Measurements from ENCODE around the gene CNKSR3.

Gene CNKSR3

DNA sequence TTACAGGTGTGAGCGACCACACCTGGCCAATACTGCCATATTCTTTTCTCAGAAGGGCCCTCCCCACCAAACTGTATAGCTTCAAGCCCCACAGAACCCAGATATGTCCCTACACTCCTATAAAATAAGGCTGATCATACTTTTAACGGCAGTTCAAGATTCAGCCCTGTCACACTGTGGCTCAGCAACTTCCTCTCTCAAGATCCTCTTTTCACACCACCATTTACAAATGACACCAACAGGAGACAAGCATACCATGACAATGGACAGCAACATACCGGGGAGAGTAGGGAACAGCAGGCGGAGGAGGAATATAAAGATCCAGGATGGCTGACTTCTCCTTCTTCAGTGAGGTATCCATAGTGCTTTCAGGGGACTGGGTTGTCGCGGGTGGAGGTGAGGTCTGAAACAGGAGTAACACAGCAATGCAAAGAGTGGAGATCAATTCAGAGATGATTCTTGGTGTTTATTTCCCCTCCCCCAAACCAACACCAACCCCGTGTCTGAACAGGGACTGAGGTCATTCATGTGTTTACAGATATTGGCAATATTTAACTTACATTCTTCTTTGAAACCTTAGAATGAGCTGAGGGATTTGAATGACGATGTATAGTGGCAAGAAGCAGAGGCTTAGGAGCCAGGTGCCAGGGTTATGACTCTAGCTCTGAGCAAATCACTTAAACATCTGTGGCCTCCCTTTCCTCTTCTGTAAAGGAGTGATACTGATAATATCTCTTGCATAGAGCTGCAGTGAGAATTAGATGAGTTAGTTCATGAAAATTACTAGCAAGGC, 96.3 kb downstream of the CNKSR3 start:
- intact Hi-C loops (cut with DNase I; ENCODE audit: low total_unique reads), result loop anchor here (5.0 to 10.0 kb wide), 2 partner anchors 91 to 252 kb away; no protein-coding TSS in a partner anchor
- TF ChIP-seq, protein P1, sequence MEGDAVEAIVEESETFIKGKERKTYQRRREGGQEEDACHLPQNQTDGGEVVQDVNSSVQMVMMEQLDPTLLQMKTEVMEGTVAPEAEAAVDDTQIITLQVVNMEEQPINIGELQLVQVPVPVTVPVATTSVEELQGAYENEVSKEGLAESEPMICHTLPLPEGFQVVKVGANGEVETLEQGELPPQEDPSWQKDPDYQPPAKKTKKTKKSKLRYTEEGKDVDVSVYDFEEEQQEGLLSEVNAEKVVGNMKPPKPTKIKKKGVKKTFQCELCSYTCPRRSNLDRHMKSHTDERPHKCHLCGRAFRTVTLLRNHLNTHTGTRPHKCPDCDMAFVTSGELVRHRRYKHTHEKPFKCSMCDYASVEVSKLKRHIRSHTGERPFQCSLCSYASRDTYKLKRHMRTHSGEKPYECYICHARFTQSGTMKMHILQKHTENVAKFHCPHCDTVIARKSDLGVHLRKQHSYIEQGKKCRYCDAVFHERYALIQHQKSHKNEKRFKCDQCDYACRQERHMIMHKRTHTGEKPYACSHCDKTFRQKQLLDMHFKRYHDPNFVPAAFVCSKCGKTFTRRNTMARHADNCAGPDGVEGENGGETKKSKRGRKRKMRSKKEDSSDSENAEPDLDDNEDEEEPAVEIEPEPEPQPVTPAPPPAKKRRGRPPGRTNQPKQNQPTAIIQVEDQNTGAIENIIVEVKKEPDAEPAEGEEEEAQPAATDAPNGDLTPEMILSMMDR (IDR thresholded peaks at IDR 0.05), result no peak
- Histone ChIP-seq H3K4me3 (no peak overlapping the region), H3K27me3 (no peaks in the 10 kb centered on the region), H3K9me3 (no peaks in the 10 kb centered on the region), H3K4me1 (peaks cover 0 to 34% (median 22%) of the 10 kb centered on the region in 4 donors), H3K27ac (no peak overlapping the region), H3K36me3 (peaks cover 5 to 21% (median 16%) of the 10 kb centered on the region in 3 donors)
- DNase-seq, result no peak

DNA sequence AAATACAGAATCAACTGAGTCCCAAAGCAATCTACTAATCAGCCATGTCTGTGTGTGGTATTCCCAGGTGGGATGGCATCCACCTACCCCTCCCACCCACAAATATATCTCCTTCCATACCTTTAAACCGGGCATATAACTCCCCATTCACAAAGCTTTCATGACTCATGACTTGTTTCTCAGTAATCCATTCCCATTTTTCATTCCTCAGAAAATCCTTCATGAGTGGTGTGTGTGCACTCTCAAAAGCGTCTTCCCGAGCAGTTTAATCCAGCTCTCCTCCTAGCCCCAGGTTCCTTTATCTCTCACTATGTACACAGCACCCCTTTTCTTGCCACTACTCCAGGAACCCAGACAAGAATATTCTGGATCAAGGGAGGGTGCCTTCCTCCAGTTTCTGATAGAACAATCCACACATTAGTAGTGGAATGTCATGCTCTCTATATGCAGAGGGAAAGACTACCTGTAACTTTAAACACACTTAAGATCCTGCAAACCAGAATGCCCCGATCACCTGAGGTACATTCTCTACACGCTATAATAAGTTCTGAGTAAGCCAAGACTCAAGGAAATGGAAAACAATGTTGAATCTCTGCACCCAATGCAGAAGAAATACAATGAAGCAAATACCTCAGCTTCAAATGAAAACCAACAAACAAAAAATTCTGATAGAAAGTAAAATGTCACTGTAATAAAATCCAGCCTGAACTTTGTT, 98.2 kb downstream of the CNKSR3 start:
- intact Hi-C loops (cut with DNase I; ENCODE audit: low total_unique reads), result loop anchor here (5.0 to 10.0 kb wide), 2 partner anchors 93 to 250 kb away; no protein-coding TSS in a partner anchor
- Histone ChIP-seq H3K27ac (peak overlapping the region in 1 of 2 donors; percentile 69), H3K9me3 (no peaks in the 10 kb centered on the region), H3K4me3 (no peak overlapping the region), H3K4me1 (peaks cover 0 to 49% (median 31%) of the 10 kb centered on the region in 4 donors), H3K27me3 (no peaks in the 10 kb centered on the region), H3K36me3 (peaks cover 5 to 16% (median 11%) of the 10 kb centered on the region in 3 donors)
- TF ChIP-seq, protein P1 (IDR thresholded peaks at IDR 0.05), result no peak
- DNase-seq, result no peak

DNA sequence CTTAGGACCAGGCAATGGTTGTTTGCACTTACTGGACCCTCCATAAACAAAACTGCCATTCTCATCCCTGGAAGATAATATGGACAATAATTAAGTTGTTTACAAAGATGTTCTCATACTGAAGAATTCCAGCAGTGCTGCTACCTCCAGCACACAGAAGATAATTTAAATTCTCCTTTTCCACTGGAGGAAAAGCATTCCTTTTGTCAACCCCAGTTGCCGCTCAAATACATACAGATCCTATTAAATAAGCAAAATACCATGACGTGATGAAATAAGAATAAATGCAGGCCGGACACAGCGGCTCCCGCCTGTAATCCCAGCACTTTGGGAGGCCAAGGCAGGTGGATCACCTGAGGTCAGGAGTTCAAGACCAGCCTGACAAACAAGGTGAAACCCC, 99.4 kb downstream of the CNKSR3 start:
- intact Hi-C loops (cut with DNase I; ENCODE audit: low total_unique reads), result loop anchor here (5.0 to 10.0 kb wide), 2 partner anchors 94 to 249 kb away; no protein-coding TSS in a partner anchor
- Histone ChIP-seq H3K36me3 (peaks cover 5 to 24% (median 11%) of the 10 kb centered on the region in 3 donors), H3K4me1 (peaks cover 0 to 49% (median 31%) of the 10 kb centered on the region in 4 donors), H3K9me3 (no peaks in the 10 kb centered on the region), H3K27ac (peak overlapping the region; percentile 69 to 74), H3K4me3 (no peak overlapping the region), H3K27me3 (no peaks in the 10 kb centered on the region)
- no peak for DNase-seq
- TF ChIP-seq, protein P1 (IDR thresholded peaks at IDR 0.05), result no peak

DNA sequence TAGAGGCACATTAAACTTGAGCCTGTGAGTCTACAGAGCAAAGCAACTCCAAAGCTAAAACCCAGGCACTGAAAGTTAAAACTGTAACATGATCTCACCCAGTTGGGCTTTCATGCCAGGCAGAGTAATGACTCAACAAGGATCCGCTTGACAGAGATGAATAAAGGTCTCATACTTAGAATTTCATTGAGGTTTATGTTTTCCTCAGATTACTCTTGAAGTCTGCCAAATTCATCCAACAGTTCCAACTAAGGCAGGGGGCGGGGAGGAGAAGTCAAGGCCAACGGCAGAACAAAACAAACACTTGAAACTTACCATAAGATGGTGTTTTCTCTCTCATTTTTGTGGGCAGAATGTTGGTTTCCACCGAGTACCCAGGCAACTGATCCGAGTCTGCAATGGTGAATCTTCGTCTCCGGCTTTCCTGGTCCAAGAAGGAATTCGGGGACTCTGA, 99.8 kb downstream of the CNKSR3 start:
- peaks cover 5 to 24% (median 11%) of the 10 kb centered on the region in 3 donors for H3K36me3 ChIP-seq

DNA sequence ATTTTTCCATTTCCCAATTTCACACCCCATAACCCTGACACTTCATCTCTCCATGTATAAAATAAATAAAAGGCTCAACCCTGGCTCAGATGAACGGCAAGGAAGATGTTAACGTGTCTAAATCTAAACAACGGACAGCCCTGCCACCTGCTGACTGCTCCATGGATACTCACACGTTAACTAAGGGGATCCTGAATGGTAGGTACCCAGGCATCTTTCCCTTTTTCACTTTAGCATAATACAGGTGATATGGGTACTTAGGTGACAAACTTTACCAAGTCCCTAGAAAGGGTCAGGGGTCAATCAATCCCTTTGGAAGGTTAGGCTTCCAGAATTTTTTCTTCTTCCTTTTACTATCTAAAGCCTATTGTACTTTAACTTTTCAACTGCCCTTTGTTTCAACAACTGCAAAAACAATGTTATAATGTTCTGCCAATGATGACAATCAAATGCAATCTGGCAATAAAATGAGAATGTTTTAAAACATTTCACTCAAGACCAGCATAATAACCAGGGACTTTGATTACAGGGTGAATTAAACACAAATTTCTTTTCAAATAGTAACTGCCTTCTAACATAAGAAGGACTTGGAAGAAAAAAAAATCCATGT, 101.5 kb downstream of the CNKSR3 start:
- peaks cover 0 to 65% (median 35%) of the 10 kb centered on the region in 4 donors for H3K4me1 ChIP-seq
- no peaks in the 10 kb centered on the region for H3K27me3 ChIP-seq
- H3K27ac ChIP-seq, result peak overlapping the region; percentile 69 to 74
- no peak overlapping the region for H3K4me3 ChIP-seq
- no peaks in the 10 kb centered on the region for H3K9me3 ChIP-seq
- H3K36me3 ChIP-seq, result peaks cover 3 to 17% (median 3%) of the 10 kb centered on the region in 3 donors
- TF ChIP-seq, protein P1 (IDR thresholded peaks at IDR 0.05), result peak; percentile 7 to 28
- intact Hi-C loops (cut with DNase I; ENCODE audit: low total_unique reads), result no loop called here
- DNase-seq, result no peak

More for the DNA sequence above, 99.8 kb downstream of the CNKSR3 start:
- TF ChIP-seq, protein P1 (IDR thresholded peaks at IDR 0.05), result no peak
- Histone ChIP-seq H3K27me3 (no peaks in the 10 kb centered on the region), H3K4me3 (no peak overlapping the region), H3K27ac (peak overlapping the region; percentile 69 to 74), H3K9me3 (no peaks in the 10 kb centered on the region), H3K4me1 (peaks cover 0 to 50% (median 31%) of the 10 kb centered on the region in 4 donors)
- DNase-seq, result peak; percentile 42 to 74
- intact Hi-C loops (cut with DNase I; ENCODE audit: low total_unique reads), result loop anchor here (5.0 to 10.0 kb wide), 2 partner anchors 94 to 248 kb away; no protein-coding TSS in a partner anchor

Data from tibial artery (tissue), 4 donors.